DND-41 (cell line): ENCODE results near the gene SDHC.

Experiments used
- CTCF ChIP-seq: IDR thresholded peaks from 2 replicates; pipeline ENCODE4 v1.5.1; 2012; ENCODE audit warnings: borderline replicate concordance, low read length, moderate library complexity, mild to moderate bottlenecking; ENCODE audit not compliant: poor library complexity, severe bottlenecking; ENCODE audit errors: extremely low read depth
- EZH2 ChIP-seq: IDR thresholded peaks from 3 replicates; pipeline ENCODE4 v1.6.1; 2012; ENCODE audit warnings: borderline replicate concordance, low read depth, mild to moderate bottlenecking, moderate library complexity, low read length, inconsistent platforms; ENCODE audit not compliant: severe bottlenecking

DNA sequence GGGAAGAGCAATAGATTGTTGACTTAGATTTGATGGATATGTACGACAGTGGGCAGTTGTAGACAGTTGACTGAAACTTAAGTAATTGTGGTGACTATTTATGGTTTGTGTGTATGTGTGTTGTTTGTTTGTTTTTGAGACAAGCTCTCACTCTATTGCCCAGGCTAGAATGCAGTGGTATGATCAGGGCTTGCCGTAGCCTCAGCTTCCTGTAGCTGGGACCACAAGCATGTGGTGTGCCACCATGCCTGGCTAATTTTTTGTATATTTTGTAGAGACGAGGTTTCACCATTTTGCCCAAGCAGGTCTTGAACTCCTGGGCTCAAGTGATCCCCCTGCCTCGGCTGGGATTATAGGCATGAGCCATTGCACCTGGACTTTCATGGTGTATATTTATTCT lies 9.8 kb downstream of the SDHC start:
- TF ChIP-seq CTCF (no peak), EZH2 (no peak)
